A549 (cell line): Measurements from ENCODE around the gene HIVEP3.

ENCODE experiments used
- CTCF ChIP-seq: fragments of >200 bp; sonication (Bioruptor Twin); formaldehyde crosslinking; IDR thresholded peaks from 3 replicates; pipeline ENCODE4 v1.5.1; 2016
- NFE2L2 ChIP-seq: fragments of 150-350 bp; conservative IDR thresholded peaks from 2 replicates; pipeline ENCODE4 v1.6.1; 2014; ENCODE audit warnings: low read length
- RCOR1 ChIP-seq: fragments of 150-350 bp; IDR thresholded peaks from 2 replicates; pipeline ENCODE4 v1.6.1; 2014; ENCODE audit warnings: antibody characterized with exemption, low read length, low read depth

DNA sequence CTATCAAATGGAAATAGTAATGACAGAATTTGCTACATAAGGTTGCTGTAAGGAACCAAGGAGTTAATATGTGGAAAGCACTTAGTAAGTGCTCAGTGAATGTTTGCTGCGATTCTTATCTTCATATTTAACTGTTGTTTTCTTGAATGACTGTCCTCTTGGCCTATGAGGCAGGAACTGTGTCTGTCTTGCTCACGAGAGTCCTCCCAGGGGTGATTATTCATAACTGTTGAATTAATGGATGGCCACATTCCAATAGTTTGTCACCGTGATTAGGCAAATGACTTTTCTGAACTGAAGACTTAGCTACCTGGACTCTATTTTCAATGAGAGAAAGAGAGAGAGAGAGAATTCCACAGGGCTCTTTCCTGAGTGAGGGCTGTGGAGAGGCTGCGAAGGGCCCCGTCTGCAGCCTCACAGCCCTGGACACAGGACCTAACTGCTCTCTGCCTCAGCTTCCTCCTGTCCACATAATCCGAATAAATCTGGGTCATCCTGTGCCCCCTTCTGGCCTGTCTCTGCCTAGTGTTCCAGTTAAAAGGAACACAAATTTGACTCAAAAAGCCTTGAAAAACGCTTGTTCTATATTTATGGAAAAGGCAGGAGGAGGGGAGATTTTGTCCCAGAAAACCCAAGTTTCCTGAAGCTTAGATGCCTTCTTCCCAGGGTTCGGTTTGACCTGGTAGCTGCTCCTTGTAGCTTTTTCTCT is 442.7 kb downstream of the HIVEP3 start:
- TF ChIP-seq RCOR1 (no peak), CTCF (no peak), NFE2L2 (no peak)
